Activated CD4-positive, alpha-beta T cell treated with anti-CD3 and anti-CD28 coated beads for 36 hours (primary cell): Measurements from ENCODE around the gene UBE2V1. TPM values are rescaled to one million over a fixed set of nuclear protein-coding genes. Genes with fewer than 3 reads are reported as not detected.

Source experiments
- ATAC-seq: fragments of 200-7000 bp; cut with Tn5 transposase; one replicate; pipeline ENCODE4 v1.10.0; 2021; ENCODE audit warnings: mild to moderate bottlenecking, moderate library complexity
- CTCF ChIA-PET: fragments of 350-600 bp; sonication (Branson Sonifier 250); formaldehyde crosslinking; loops from one replicate; lab custom pipeline; 2021; ENCODE audit warnings: antibody characterized with exemption; lab: Charles Lee
- POLR2A ChIA-PET: fragments of 350-600 bp; sonication (Branson Sonifier 250); formaldehyde crosslinking; loops from one replicate; lab custom pipeline; 2021; ENCODE audit warnings: antibody characterized with exemption, inconsistent platforms; lab: Charles Lee
- DNase-seq: peaks from one replicate; pipeline ENCODE4 v3.0.0-alpha.2; 2020
- H3K27ac Mint-ChIP-seq: one replicate; pipeline ENCODE4 v1.8.0; 2021; ENCODE audit warnings: mixed read lengths
- H3K27me3 Mint-ChIP-seq: one replicate; pipeline ENCODE4 v1.8.0; 2021; ENCODE audit warnings: mixed read lengths
- H3K36me3 Mint-ChIP-seq: one replicate; pipeline ENCODE4 v1.8.0; 2021; ENCODE audit warnings: low read depth, mixed read lengths
- H3K4me1 Mint-ChIP-seq: one replicate; pipeline ENCODE4 v1.8.0; 2021; ENCODE audit warnings: mixed read lengths
- H3K4me3 Mint-ChIP-seq: one replicate; pipeline ENCODE4 v1.8.0; 2021; ENCODE audit warnings: mild to moderate bottlenecking, moderate library complexity, mixed read lengths
- H3K9me3 Mint-ChIP-seq: one replicate; pipeline ENCODE4 v1.8.0; 2021; ENCODE audit warnings: low read depth, mixed read lengths
- intact Hi-C, 2 experiments: fragments of 100-400 bp; cut with DNase I in 1 of 2; cut with micrococcal nuclease in 1 of 2; formaldehyde crosslinking; loops; one replicate each; pipeline versions ENCODE4 v1.14.2 to v1.15.1; 2022 to 2024; cut with DNase I, micrococcal nuclease
- total RNA-seq, 2 experiments: library from RNA; stranded (reverse); gene quantifications; one replicate each; pipeline ENCODE4 v1.2.3, GENCODE V29; 2021

Gene UBE2V1
- total RNA-seq, 2 experiments from 2014 or later, result 177 to 265 TPM

- POLR2A ChIA-PET, result no interaction called here
- intact Hi-C loops, result no loop called here
- Mint-ChIP-seq H3K27ac (no peak overlapping the region), H3K4me1 (peaks cover 2% of the 10 kb centered on the region), H3K36me3 (no peaks in the 10 kb centered on the region), H3K4me3 (no peak overlapping the region), H3K27me3 (peaks cover 5% of the 10 kb centered on the region), H3K9me3 (no peaks in the 10 kb centered on the region)
- ATAC-seq, result no peak
- CTCF ChIA-PET, result no interaction called here
- DNase-seq, result no peak
Observed at GRCh38 chr20:50042370-50043313, 70.3 kb downstream of the UBE2V1 start.

GRCh38 chr20:50041246-50041873 is 71.6 kb downstream of the UBE2V1 start:
- Mint-ChIP-seq H3K36me3 (no peaks in the 10 kb centered on the region), H3K4me3 (no peak overlapping the region), H3K27ac (no peak overlapping the region), H3K27me3 (peaks cover 5% of the 10 kb centered on the region), H3K9me3 (no peaks in the 10 kb centered on the region), H3K4me1 (peaks cover 2% of the 10 kb centered on the region)
- DNase-seq (no peak), ATAC-seq (no peak)
- ChIA-PET POLR2A (no interaction called here), CTCF (interaction anchor here (1.6 kb wide), 1 partner anchor 44 kb away, joined by 6 read pairs; no protein-coding TSS in a partner anchor)
- intact Hi-C loops, result no loop called here

GRCh38 chr20:50040432-50041245 is 72.3 kb downstream of the UBE2V1 start:
- DNase-seq (no peak), ATAC-seq (no peak)
- H3K9me3 Mint-ChIP-seq, result no peaks in the 10 kb centered on the region
- ChIA-PET CTCF (interaction anchor here (0.8 to 1.6 kb wide), 2 partner anchors 45 to 593 kb away, joined by 3 to 6 read pairs; no protein-coding TSS in a partner anchor), POLR2A (no interaction called here)
- intact Hi-C loops, result no loop called here
- no peaks in the 10 kb centered on the region for H3K36me3 Mint-ChIP-seq
- H3K27me3 Mint-ChIP-seq, result peaks cover under 1% of the 10 kb centered on the region
- H3K4me3 Mint-ChIP-seq, result no peak overlapping the region
- peaks cover 2% of the 10 kb centered on the region for H3K4me1 Mint-ChIP-seq
- no peak overlapping the region for H3K27ac Mint-ChIP-seq

GRCh38 chr20:50039706-50040431 is 73.1 kb downstream of the UBE2V1 start:
- Mint-ChIP-seq H3K9me3 (no peaks in the 10 kb centered on the region), H3K27ac (no peak overlapping the region), H3K27me3 (no peaks in the 10 kb centered on the region), H3K36me3 (no peaks in the 10 kb centered on the region), H3K4me1 (peaks cover 2% of the 10 kb centered on the region), H3K4me3 (no peak overlapping the region)
- intact Hi-C loops, result no loop called here
- ChIA-PET POLR2A (no interaction called here), CTCF (interaction anchor here (0.8 to 1.6 kb wide), 2 partner anchors 45 to 594 kb away, joined by 3 to 6 read pairs; no protein-coding TSS in a partner anchor)
- ATAC-seq (no peak), DNase-seq (no peak)

GRCh38 chr20:50038574-50038991 is 74.4 kb downstream of the UBE2V1 start:
- ChIA-PET CTCF (interaction anchor here (2.3 kb wide), 1 partner anchor 60 kb away, joined by 10 read pairs; no protein-coding TSS in a partner anchor), POLR2A (no interaction called here)
- Mint-ChIP-seq H3K27ac (no peak overlapping the region), H3K4me3 (no peak overlapping the region), H3K36me3 (no peaks in the 10 kb centered on the region), H3K4me1 (peaks cover 2% of the 10 kb centered on the region), H3K27me3 (no peaks in the 10 kb centered on the region), H3K9me3 (no peaks in the 10 kb centered on the region)
- intact Hi-C loops, result no loop called here
- DNase-seq (no peak), ATAC-seq (no peak)

GRCh38 chr20:50038169-50038568 is 74.8 kb downstream of the UBE2V1 start:
- ATAC-seq (no peak), DNase-seq (no peak)
- no peaks in the 10 kb centered on the region for H3K9me3 Mint-ChIP-seq
- H3K27me3 Mint-ChIP-seq, result no peaks in the 10 kb centered on the region
- intact Hi-C loops, result no loop called here
- ChIA-PET CTCF (interaction anchor here (2.3 kb wide), 1 partner anchor 59 kb away, joined by 10 read pairs; no protein-coding TSS in a partner anchor), POLR2A (no interaction called here)
- no peak overlapping the region for H3K27ac Mint-ChIP-seq
- H3K36me3 Mint-ChIP-seq, result no peaks in the 10 kb centered on the region
- H3K4me1 Mint-ChIP-seq, result peaks cover 2% of the 10 kb centered on the region
- H3K4me3 Mint-ChIP-seq, result no peak overlapping the region

GRCh38 chr20:50037575-50037974 is 75.4 kb downstream of the UBE2V1 start:
- no peak for ATAC-seq
- no peaks in the 10 kb centered on the region for H3K9me3 Mint-ChIP-seq
- H3K36me3 Mint-ChIP-seq, result no peaks in the 10 kb centered on the region
- H3K4me3 Mint-ChIP-seq, result no peak overlapping the region
- CTCF ChIA-PET, result interaction anchor here (0.5 to 2.3 kb wide), 3 partner anchors 33 to 71 kb away, joined by 3 to 10 read pairs (median 8); no protein-coding TSS in a partner anchor
- intact Hi-C loops, result no loop called here
- H3K27me3 Mint-ChIP-seq, result no peaks in the 10 kb centered on the region
- peaks cover 2% of the 10 kb centered on the region for H3K4me1 Mint-ChIP-seq
- no peak for DNase-seq
- no peak overlapping the region for H3K27ac Mint-ChIP-seq
- POLR2A ChIA-PET, result interaction anchor here (0.6 kb wide), 1 partner anchor 15 kb away, joined by 3 read pairs; no protein-coding TSS in a partner anchor

GRCh38 chr20:50037123-50037522 is 75.8 kb downstream of the UBE2V1 start:
- intact Hi-C loops, result no loop called here
- ATAC-seq, result no peak
- H3K36me3 Mint-ChIP-seq, result no peaks in the 10 kb centered on the region
- CTCF ChIA-PET, result interaction anchor here (0.5 to 2.3 kb wide), 3 partner anchors 34 to 71 kb away, joined by 3 to 10 read pairs (median 8); no protein-coding TSS in a partner anchor
- peaks cover 2% of the 10 kb centered on the region for H3K4me1 Mint-ChIP-seq
- H3K9me3 Mint-ChIP-seq, result no peaks in the 10 kb centered on the region
- no peaks in the 10 kb centered on the region for H3K27me3 Mint-ChIP-seq
- no peak overlapping the region for H3K27ac Mint-ChIP-seq
- POLR2A ChIA-PET, result interaction anchor here (0.6 kb wide), 1 partner anchor 15 kb away, joined by 3 read pairs; no protein-coding TSS in a partner anchor
- H3K4me3 Mint-ChIP-seq, result no peak overlapping the region
- no peak for DNase-seq

- ChIA-PET POLR2A (no interaction called here), CTCF (interaction anchor here (2.2 to 2.3 kb wide), 2 partner anchors 34 to 58 kb away, joined by 8 to 10 read pairs; no protein-coding TSS in a partner anchor)
- no peak overlapping the region for H3K4me3 Mint-ChIP-seq
- H3K27ac Mint-ChIP-seq, result no peak overlapping the region
- intact Hi-C loops, result no loop called here
- ATAC-seq (no peak), DNase-seq (no peak)
- no peaks in the 10 kb centered on the region for H3K9me3 Mint-ChIP-seq
- no peaks in the 10 kb centered on the region for H3K27me3 Mint-ChIP-seq
- H3K36me3 Mint-ChIP-seq, result no peaks in the 10 kb centered on the region
- H3K4me1 Mint-ChIP-seq, result peaks cover 2% of the 10 kb centered on the region
Observed at GRCh38 chr20:50036703-50037102, 76.2 kb downstream of the UBE2V1 start.

- POLR2A ChIA-PET, result no interaction called here
- Mint-ChIP-seq H3K4me1 (no peaks in the 10 kb centered on the region), H3K27me3 (no peaks in the 10 kb centered on the region), H3K36me3 (no peaks in the 10 kb centered on the region), H3K27ac (no peak overlapping the region), H3K9me3 (no peaks in the 10 kb centered on the region), H3K4me3 (no peak overlapping the region)
- CTCF ChIA-PET, result no interaction called here
- DNase-seq (no peak), ATAC-seq (no peak)
- intact Hi-C loops, result no loop called here
Observed at GRCh38 chr20:50034567-50035180, 78.3 kb downstream of the UBE2V1 start.
